ENCODE data around the gene CD6.

The CD6 gene

DNA sequence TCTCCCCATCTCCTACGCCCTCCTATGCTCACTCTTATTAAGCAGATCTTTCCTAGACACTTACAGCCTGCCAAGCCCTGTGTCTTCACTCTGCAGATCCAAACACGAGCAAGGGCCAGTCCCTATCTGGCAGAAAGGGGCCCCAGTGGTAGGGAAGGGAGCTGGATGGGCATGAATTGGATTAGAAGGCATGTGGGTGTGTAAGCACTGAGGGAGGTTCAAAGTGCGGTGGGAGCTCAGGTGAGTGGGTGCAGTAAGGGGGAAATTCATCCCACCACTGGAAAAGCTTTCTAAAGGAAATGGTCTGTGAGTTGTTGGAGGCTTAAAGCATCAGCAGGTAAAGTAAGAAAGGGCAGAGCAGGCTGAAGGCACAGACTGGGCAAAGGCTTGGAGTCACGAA, 41.7 kb upstream of the CD6 start:
- no peak overlapping the region for H3K4me3 ChIP-seq (ENCODE audit: low read depth, low read length)
- TF ChIP-seq, protein P1, sequence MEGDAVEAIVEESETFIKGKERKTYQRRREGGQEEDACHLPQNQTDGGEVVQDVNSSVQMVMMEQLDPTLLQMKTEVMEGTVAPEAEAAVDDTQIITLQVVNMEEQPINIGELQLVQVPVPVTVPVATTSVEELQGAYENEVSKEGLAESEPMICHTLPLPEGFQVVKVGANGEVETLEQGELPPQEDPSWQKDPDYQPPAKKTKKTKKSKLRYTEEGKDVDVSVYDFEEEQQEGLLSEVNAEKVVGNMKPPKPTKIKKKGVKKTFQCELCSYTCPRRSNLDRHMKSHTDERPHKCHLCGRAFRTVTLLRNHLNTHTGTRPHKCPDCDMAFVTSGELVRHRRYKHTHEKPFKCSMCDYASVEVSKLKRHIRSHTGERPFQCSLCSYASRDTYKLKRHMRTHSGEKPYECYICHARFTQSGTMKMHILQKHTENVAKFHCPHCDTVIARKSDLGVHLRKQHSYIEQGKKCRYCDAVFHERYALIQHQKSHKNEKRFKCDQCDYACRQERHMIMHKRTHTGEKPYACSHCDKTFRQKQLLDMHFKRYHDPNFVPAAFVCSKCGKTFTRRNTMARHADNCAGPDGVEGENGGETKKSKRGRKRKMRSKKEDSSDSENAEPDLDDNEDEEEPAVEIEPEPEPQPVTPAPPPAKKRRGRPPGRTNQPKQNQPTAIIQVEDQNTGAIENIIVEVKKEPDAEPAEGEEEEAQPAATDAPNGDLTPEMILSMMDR (IDR thresholded peaks at IDR 0.05; ENCODE audit: borderline replicate concordance, insufficient read depth, low read depth, low read length): no peak

DNA sequence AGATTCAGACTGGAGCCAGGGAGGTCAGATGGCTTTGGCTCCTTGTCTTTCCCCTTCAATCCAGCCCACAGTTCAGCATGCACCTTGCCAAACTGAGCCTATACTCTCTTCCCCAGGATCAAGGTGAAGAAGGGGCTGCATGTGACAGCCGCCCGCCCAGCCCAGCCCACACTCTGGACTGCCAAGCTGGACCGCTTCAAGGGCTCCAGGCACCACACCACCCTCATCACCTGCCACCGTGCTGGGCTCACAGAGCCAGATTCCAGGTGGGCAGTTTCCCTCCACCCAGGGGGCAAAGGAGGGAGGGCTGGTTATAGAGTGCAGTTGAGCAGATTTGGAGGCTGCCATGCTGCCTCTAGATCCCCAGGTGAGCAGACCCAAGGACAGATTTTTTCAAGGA, 41.1 kb upstream of the CD6 start:
- TF ChIP-seq, protein P1 (IDR thresholded peaks at IDR 0.05; ENCODE audit: borderline replicate concordance, insufficient read depth, low read depth, low read length): no peak
- H3K4me3 ChIP-seq (ENCODE audit: low read depth, low read length): no peak overlapping the region

DNA sequence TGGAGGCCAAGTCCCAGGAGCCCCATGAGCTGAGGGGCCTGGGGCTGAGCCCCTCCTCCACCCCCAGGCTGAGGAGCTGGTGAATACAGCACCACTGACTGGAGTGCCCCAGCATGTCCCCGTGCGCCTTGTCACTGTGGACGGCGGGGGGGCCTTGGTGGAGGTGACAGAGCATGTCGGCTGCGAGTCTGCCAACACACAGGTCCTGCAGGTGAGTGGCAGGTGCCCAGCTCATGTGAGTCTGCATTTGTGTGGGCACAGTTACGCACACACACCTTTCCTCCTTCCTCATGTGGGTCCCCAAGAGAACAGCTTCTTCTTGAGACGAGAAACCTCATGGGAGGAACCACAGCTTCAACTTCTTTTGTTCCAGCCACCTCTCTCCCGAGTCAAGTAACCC, 39.6 kb upstream of the CD6 start:
- TF ChIP-seq, protein P1 (IDR thresholded peaks at IDR 0.05; ENCODE audit: borderline replicate concordance, insufficient read depth, low read depth, low read length): no peak
- no peak overlapping the region for H3K4me3 ChIP-seq (ENCODE audit: low read depth, low read length)

DNA sequence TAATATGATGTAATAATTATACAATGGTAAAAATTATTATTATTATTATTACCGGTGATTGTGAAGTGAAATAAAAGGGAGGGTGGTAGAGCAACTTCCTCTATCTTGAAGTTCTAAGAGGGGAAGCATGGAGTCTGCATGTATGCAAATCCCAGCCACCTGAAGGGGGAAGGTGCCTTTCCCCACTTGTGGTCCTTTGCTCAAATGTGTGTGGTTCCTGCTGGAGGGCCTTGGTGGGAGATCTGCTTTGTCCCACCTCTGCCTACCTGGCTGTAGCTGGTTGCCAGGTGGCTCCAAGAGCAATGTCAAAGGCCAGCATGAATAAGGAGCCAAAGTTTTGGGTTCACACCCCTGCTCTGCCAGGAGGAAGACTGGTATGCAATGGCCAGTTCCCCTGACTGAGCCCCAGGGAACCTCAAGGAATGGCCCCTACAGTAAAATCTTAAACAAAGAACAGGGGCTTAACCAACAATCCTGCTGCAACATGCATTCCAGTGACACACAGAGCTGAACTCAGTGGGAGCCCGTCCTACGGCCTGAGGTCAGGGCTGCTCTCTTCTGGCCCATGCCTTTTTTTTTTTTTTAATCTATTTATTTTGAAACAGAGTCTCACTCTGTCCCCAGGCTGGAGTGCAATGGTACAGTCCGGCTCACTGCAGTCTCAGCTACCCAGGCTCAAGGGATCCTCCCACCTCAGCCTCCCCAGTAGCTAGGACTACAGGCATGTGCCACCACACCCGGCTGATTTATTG, 38.7 kb upstream of the CD6 start:
- no peak overlapping the region for H3K4me3 ChIP-seq (ENCODE audit: low read depth, low read length)
- TF ChIP-seq, protein P1 (IDR thresholded peaks at IDR 0.05; ENCODE audit: borderline replicate concordance, insufficient read depth, low read depth, low read length): no peak

DNA sequence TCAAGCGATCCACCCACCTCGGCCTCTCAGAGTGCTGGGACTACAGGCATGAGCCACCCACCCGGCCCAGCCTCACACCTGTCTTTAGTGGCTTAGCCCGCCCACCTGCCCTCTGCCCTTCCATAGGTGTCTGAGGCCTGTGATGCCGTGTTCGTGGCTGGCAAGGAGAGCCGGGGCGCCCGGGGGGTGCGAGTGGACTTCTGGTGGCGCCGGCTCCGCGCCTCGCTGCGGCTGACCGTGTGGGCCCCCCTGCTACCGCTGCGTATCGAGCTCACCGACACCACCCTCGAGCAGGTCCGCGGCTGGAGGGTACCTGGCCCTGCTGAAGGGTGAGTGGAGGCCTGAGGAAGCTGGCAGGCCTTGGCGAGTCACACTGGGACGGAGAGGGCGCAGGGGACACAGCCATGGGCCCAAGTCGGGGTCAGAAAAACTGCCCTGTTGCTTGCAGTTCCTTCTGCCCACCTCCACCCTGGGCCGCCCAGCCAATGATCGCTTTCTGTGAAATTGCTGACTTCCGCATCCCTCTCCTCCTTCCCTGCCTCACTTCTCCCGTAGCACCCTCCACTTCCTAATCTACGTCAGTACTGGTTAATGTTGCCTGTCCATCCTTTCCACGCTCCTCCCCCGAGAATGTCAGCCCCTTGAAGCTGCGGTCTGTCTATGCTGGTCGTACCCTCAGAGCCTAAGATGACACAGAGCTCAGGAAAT, 37.9 kb upstream of the CD6 start:
- TF ChIP-seq, protein P1 (IDR thresholded peaks at IDR 0.05; ENCODE audit: borderline replicate concordance, insufficient read depth, low read depth, low read length): no peak
- H3K4me3 ChIP-seq (ENCODE audit: low read depth, low read length): no peak overlapping the region

DNA sequence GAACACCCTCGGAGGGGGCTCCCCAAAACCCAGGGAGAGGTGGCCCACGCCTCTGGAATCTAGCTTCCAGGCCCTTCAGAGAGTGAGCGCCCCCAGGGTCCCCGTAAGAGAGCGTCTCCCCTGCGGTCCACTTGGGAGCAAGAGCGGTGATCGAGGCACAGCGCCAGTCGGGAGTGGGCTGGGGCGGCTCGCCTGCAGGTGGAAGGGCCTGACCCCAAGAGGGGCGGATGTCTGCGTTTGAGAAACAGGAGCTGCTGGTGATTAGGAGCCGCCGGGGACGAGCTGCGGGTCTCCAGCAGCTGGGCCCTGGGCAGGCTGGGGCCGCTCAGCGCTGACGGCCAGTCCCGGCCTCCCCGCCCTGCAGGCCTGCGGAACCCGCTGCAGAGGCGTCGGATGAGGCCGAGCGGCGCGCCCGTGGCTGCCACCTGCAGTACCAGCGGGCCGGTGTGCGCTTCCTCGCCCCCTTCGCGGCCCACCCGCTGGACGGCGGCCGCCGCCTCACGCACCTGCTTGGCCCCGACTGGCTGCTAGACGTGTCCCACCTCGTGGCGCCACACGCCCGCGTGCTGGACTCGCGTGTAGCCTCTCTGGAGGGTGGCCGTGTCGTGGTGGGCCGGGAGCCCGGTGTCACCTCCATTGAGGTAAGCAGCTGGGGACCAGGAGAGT, 37.2 kb upstream of the CD6 start:
- TF ChIP-seq, protein P1 (IDR thresholded peaks at IDR 0.05; ENCODE audit: borderline replicate concordance, insufficient read depth, low read depth, low read length): no peak
- H3K4me3 ChIP-seq (ENCODE audit: low read depth, low read length): no peak overlapping the region

Data from GM12875 (cell line).